DOHH2 (cell line): ENCODE measurements around the gene XCL1.

ENCODE experiments used
- H3F3A ChIP-seq: fragments of 200-600 bp; sonication (generic), shearing (Covaris generic); 2 replicates; pipeline ENCODE4 v1.6.0; 2016; ENCODE audit warnings: antibody characterized with exemption, mild to moderate bottlenecking; ENCODE audit not compliant: control insufficient read depth, insufficient read depth
- H3K27ac ChIP-seq: fragments of 200-600 bp; sonication (generic); 2 replicates; pipeline ENCODE4 v1.5.1; 2014; ENCODE audit warnings: low read depth, mild to moderate bottlenecking, low read length, moderate library complexity
- H3K27me3 ChIP-seq: fragments of 200-600 bp; sonication (generic); 2 replicates; pipeline ENCODE4 v1.6.1; 2014; ENCODE audit warnings: mild to moderate bottlenecking, low read length, mixed read lengths; ENCODE audit not compliant: control insufficient read depth
- H3K36me3 ChIP-seq: fragments of 200-600 bp; sonication (generic); 2 replicates; pipeline ENCODE4 v1.6.1; 2014; ENCODE audit warnings: mild to moderate bottlenecking, low read length, moderate library complexity, mixed read lengths; ENCODE audit not compliant: control insufficient read depth
- H3K4me1 ChIP-seq: fragments of 200-600 bp; sonication (generic); 2 replicates; pipeline ENCODE4 v1.6.1; 2014; ENCODE audit warnings: mild to moderate bottlenecking, low read length, mixed read lengths; ENCODE audit not compliant: control insufficient read depth
- H3K4me2 ChIP-seq: fragments of 200-600 bp; sonication (generic); 2 replicates; pipeline ENCODE4 v1.6.0; 2014; ENCODE audit warnings: mild to moderate bottlenecking, low read length, moderate library complexity
- H3K4me3 ChIP-seq: fragments of 200-600 bp; sonication (generic); 2 replicates; pipeline ENCODE4 v1.5.1; 2014; ENCODE audit warnings: mild to moderate bottlenecking, low read length, mixed read lengths
- H3K79me2 ChIP-seq: fragments of 200-600 bp; sonication (generic); 2 replicates; pipeline ENCODE4 v1.6.1; 2014; ENCODE audit warnings: mild to moderate bottlenecking, low read length, mixed read lengths; ENCODE audit not compliant: control insufficient read depth
- H3K9me2 ChIP-seq: fragments of 200-600 bp; sonication (generic); replicated peaks from 2 replicates; pipeline ENCODE4 v1.6.1; 2014; ENCODE audit warnings: mild to moderate bottlenecking, low read length, mixed read lengths; ENCODE audit not compliant: control insufficient read depth
- H3K9me3 ChIP-seq: fragments of 200-600 bp; sonication (generic); 2 replicates; pipeline ENCODE4 v1.6.1; 2014; ENCODE audit warnings: antibody characterized with exemption, low read length, mixed read lengths; ENCODE audit not compliant: control insufficient read depth, insufficient read depth
- H4K20me1 ChIP-seq: fragments of 200-600 bp; sonication (generic); 2 replicates; pipeline ENCODE4 v1.6.0; 2014; ENCODE audit warnings: low read depth, mild to moderate bottlenecking, antibody characterized with exemption, low read length, moderate library complexity; ENCODE audit not compliant: control insufficient read depth, insufficient read depth
- CTCF ChIP-seq: fragments of 200-600 bp; sonication (generic); IDR thresholded peaks from one replicate; pipeline ENCODE4 v1.5.1; 2014; ENCODE audit warnings: antibody characterized with exemption, mild to moderate bottlenecking, low read depth, low read length; ENCODE audit not compliant: poor library complexity, severe bottlenecking
- EZH2phosphoT487 ChIP-seq: fragments of 200-600 bp; sonication (generic); IDR thresholded peaks from 2 replicates; pipeline ENCODE4 v1.6.1; 2017; ENCODE audit warnings: borderline replicate concordance, mild to moderate bottlenecking, antibody characterized with exemption, low read length, moderate library complexity, mixed read lengths

XCL1 gene

GRCh38 chr1:168606096-168606495 is 29.7 kb downstream of the XCL1 start:
- Histone ChIP-seq H3F3A (no peaks in the 10 kb centered on the region), H3K4me2 (no peak overlapping the region), H3K27ac (no peak overlapping the region), H3K79me2 (no peaks in the 10 kb centered on the region), H3K9me2 (no peaks in the 10 kb centered on the region), H3K9me3 (no peaks in the 10 kb centered on the region), H3K27me3 (peaks cover 13% of the 10 kb centered on the region), H3K4me1 (no peaks in the 10 kb centered on the region), H4K20me1 (no peaks in the 10 kb centered on the region), H3K4me3 (no peak overlapping the region), H3K36me3 (no peaks in the 10 kb centered on the region)
- TF ChIP-seq EZH2phosphoT487 (no peak), CTCF (no peak)

- Histone ChIP-seq H3K27ac (no peak overlapping the region), H3K9me3 (no peaks in the 10 kb centered on the region), H3K4me1 (no peaks in the 10 kb centered on the region), H4K20me1 (no peaks in the 10 kb centered on the region), H3K4me2 (no peak overlapping the region), H3K27me3 (peaks cover 13% of the 10 kb centered on the region), H3K9me2 (no peaks in the 10 kb centered on the region), H3K4me3 (no peak overlapping the region), H3F3A (no peaks in the 10 kb centered on the region), H3K79me2 (no peaks in the 10 kb centered on the region), H3K36me3 (no peaks in the 10 kb centered on the region)
- TF ChIP-seq EZH2phosphoT487 (no peak), CTCF (no peak)
Observed at GRCh38 chr1:168607872-168608428, 31.5 kb downstream of the XCL1 start.

DNA sequence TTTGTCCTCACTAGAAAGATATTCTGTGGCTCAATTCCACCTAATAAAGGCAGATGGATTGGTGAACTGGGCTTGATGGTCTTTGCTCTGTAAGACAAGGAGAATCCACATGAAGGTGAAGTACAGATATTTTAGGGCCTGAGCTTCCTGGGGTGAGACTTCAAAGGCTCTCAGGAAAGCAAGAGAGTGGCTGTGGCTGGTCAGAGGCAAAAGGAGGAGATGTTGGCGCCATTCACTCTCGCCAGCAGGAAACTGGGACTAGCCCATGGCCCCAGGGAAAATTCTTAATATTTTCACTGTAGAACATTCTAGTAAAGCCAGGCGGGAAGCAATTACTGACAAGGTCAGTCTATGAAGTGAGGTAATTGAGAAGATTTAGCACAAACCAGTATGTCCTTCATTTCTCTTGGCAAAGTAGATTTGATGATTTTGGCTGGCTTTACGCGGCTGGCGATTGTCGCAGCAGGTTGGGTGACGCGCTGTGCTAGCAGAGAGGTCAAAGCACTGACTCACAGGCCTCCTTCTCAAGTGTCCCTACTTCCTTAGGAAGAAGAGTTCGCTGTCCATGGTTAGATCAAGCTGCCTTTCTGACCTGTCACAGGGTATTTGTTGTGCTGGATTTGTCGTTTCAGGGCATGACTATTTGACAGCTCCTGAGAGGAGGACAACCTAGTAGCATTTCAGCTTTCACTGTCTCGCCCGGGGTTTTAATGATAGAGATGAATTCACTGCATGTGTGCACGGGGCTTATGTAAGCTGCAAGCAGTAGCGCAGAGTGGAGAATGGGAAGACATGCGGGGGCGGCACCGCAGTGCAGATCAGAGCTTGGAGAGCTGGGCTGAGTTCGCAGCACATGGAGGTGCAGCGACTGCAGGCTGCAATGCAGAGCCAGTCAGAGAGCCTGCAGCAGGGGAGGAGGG is 32.7 kb downstream of the XCL1 start:
- Histone ChIP-seq H3K4me3 (no peak overlapping the region), H3K79me2 (no peaks in the 10 kb centered on the region), H3K27ac (no peak overlapping the region), H3K4me2 (no peak overlapping the region), H3K9me2 (no peaks in the 10 kb centered on the region), H3K9me3 (no peaks in the 10 kb centered on the region), H4K20me1 (no peaks in the 10 kb centered on the region), H3K4me1 (no peaks in the 10 kb centered on the region), H3F3A (no peaks in the 10 kb centered on the region), H3K36me3 (no peaks in the 10 kb centered on the region), H3K27me3 (peaks cover 13% of the 10 kb centered on the region)
- TF ChIP-seq CTCF (no peak), EZH2phosphoT487 (no peak)
